HG03558 (cell line): ENCODE data around the gene PPP4R3B.

Source experiments
- ATAC-seq: cut with Tn5 transposase; IDR thresholded peaks from one replicate; pipeline ENCODE4 v1.9.1; 2021; ENCODE audit warnings: moderate number of reproducible peaks; ENCODE audit not compliant: unreplicated experiment; ENCODE audit errors: extremely low read depth

PPP4R3B gene

DNA sequence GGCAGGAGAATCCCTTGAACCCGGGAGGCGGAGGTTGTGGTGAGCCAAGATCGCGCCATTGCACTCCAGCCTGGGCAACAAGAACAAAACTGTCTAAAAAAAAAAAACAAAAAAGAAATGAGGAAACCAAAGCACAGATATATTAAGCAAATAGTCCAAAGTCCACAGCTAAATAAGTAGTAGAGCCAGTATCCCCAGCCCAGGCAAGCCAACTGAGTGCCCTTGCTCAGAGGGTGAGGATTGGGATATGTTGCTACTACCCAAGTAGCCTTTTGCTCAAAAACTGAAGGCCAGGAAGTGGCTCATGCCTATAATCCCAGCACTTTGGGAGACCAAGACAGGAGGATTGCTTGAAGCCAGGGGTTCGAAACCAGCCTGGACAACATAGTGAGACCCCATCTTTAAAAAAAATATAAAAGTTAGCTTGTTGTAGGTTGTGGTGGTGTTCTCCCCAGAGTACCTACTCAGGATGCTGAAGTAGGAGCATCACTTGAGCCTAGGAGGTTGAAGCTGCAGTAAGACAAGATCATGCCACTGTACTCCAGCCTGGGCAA, 92.5 kb downstream of the PPP4R3B start:
- ATAC-seq: no peak

DNA sequence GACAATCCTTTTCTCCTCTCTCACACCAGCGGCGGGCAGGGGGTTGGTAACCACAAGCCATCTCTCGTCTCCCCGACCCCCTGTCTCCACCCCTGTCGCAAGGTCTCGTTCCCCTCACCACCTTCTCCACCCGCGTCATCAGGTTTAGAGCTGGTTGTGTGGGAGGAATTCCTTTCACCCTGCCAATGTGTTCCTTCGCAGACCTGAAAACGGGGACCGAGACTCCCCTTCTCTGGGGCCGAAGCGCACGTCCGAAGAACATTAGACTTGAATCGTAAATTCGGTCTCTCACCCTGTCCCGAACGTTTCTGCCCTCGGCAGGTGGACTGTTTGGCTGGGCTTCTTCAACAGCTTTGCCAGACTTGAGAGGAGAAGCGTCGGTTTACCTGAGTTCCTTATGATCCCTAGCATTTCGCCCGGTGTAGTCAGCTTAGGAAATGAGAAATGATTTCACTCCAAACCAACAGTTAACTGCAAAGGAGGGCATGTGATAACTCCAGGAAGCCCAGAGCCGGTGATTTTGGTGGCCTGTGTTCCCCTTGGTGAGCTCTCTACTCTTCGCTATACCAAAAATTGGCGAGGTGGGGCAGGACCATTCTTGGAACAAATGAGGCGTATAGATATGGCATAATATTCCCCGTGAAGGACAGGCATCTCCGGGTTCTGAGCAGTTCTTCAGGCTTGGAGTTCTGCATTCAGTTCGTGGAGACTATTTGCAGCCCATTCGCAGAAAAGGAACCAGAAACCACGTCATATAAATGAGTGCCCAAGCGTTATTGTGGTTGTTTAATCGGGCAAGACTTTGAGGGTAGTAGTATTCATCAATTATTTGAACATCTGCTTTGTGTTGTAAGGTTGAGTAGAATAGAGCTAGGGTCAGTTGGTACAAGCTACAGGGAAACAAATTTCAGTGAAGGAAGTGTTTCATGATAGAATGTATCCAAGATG, 97.2 kb downstream of the PPP4R3B start:
- ATAC-seq: peak; percentile 0

DNA sequence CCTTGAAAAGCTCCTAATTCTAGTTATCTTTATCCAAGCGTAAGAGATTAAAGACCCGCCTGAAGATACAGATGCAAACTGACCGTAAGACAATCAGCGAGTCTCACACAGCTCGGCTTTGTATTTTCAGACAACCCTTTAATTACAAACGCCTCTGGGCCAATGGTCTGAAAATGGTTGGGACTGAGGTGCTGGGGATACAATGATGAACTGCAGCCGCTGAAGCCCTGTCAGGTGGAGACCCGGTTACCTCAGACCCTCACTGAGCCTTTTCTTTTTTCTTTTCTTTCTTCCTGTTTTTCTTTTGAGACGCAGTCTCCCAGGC, 98.6 kb downstream of the PPP4R3B start:
- ATAC-seq: no peak

DNA sequence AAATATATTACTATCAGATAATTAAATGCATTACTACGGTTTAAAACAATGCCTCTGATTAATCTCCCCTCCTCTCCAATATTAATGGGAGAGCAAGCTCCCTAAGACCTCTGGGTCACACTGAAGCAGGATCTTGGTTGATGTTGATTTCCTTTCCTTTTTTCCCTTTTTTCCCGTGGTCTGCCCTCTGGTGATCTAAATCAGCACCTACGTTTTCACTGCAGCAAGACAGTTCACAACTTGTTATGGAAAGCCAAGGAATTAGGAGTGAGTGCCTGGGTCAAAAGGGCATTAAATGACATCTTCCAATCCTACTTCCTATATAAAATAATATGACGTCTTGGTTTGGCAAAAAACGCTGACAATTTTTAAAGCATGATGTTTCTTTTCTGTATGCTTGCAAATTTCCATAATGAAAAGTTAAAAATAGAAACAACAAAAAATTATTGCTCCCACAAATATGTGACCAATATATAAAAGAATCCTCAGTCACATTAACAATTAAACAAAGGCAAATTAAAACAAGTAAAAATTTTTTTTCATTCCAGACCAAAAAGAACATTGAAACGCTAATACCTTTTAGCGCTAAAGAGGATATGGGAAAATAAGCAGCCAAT, 105.8 kb downstream of the PPP4R3B start:
- no peak for ATAC-seq

DNA sequence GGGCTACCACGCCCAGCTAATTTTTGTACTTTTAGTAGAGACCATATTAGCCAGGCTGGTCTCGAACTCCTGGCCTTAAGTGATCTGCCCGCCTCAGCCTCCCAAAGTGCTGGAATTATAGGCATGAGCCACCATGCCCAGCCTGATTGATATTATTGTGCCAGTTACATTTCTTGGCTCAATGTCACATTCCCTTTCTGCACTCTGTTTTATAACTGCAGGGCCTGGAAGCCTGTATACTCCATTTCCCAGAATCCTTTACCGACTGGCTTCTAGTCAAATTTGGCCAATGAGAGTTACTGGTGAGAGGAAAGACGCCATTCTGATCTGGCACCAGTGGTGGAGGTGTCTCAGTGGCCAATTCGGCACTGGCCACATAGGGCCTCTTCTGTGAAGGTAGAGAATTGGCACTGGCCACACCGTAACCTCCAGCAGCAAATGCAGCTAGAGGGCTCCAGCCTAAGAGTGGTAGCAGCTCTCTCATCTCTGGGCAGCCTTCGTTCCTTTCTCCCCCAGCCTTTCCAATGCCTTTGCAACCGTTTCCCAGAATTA, 114.8 kb downstream of the PPP4R3B start:
- no peak for ATAC-seq

DNA sequence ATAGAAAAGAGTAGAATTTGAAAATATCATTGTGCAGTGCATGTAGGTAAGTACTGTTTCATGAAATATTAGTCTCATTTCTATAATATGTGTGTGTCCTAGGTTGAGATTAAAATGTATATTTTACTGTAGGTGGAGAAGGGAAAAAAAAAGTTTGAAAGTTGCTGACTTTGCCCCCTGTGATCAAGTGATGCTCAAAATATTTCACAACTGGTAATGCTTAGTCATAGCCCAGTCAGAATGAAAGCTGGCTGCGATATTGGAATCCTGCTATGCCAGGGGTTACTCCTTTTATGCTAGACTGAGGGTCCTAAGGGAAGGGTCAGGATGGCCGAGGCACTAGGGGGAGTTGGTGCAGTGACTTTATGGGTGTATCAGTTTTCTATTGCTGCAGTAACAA, 117.4 kb downstream of the PPP4R3B start:
- ATAC-seq: no peak

DNA sequence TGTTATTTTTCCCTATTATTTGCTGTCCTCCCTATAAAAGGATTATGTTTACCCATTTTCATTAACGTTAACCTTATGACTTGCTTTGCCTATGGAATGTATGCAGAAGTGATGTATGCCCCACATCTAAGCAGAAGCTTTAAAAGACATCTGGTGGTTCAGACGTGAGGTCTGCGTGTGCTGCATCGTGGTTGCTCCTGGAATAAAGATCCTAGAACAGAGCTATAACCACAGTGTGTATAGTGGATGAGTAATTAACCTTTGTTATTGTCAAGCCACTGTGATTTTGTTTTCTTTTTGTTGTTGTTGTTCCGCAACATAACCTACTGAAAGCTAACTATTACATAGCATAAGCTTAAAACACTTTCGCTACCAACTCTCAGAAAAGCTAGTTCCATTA, 118.8 kb downstream of the PPP4R3B start:
- no peak for ATAC-seq
